IPS-NIHi11 (cell line): ENCODE results near the gene IQCF5.
"Not testable (repeated sequence)": the region's sequence is repeated elsewhere in the genome, so short reads cannot be mapped to it uniquely, and the experiment has no call there.

ENCODE experiments used
- DNase-seq: peaks from one replicate; pipeline ENCODE4 v3.0.0; 2012; ENCODE audit warnings: mixed read lengths, low spot score

IQCF5 gene

GRCh38 chr3:51875501-51875900, at the start of gene IQCF5:
IQCF5 (minus strand) TSS chr3:51875601; CDS start chr3:51875531, 70 bp downstream.
- no peak for DNase-seq

GRCh38 chr3:51921081-51921578, 45.7 kb upstream of the IQCF5 start:
- no peak for DNase-seq

GRCh38 chr3:51916418-51916817, 41.0 kb upstream of the IQCF5 start:
- no peak for DNase-seq

GRCh38 chr3:51908026-51908425, 32.6 kb upstream of the IQCF5 start:
- no peak for DNase-seq

GRCh38 chr3:51904034-51904823, 28.8 kb upstream of the IQCF5 start:
- no peak for DNase-seq

- DNase-seq: not testable (repeated sequence)
Observed at GRCh38 chr3:51902361-51902760, 27.0 kb upstream of the IQCF5 start.

GRCh38 chr3:51900043-51900442, 24.6 kb upstream of the IQCF5 start:
- not testable (repeated sequence) for DNase-seq

GRCh38 chr3:51897391-51897790, 22.0 kb upstream of the IQCF5 start:
- no peak for DNase-seq

- DNase-seq: no peak
Observed at GRCh38 chr3:51896607-51897305, 21.4 kb upstream of the IQCF5 start.

- no peak for DNase-seq
Observed at GRCh38 chr3:51894939-51895338, 19.5 kb upstream of the IQCF5 start.

GRCh38 chr3:51894391-51894790, 19.0 kb upstream of the IQCF5 start:
- DNase-seq: no peak

GRCh38 chr3:51891242-51892039, 16.0 kb upstream of the IQCF5 start:
- no peak for DNase-seq

GRCh38 chr3:51888463-51889105, 13.2 kb upstream of the IQCF5 start:
- no peak for DNase-seq

GRCh38 chr3:51887620-51888019, 12.2 kb upstream of the IQCF5 start:
- DNase-seq: no peak

GRCh38 chr3:51886447-51886846, 11.0 kb upstream of the IQCF5 start:
- no peak for DNase-seq

- DNase-seq: no peak
Observed at GRCh38 chr3:51879937-51880336, 4.5 kb upstream of the IQCF5 start.

- no peak for DNase-seq
Observed at GRCh38 chr3:51876186-51876585, 785 bp upstream of the IQCF5 start.

GRCh38 chr3:51874889-51875288, 512 bp downstream of the IQCF5 start:
- no peak for DNase-seq

- no peak for DNase-seq
Observed at GRCh38 chr3:51874411-51874810, 990 bp downstream of the IQCF5 start.

- DNase-seq: no peak
Observed at GRCh38 chr3:51873876-51874275, 1.5 kb downstream of the IQCF5 start.

GRCh38 chr3:51873253-51873766, 2.1 kb downstream of the IQCF5 start:
- no peak for DNase-seq

- DNase-seq: no peak
Observed at GRCh38 chr3:51869304-51869703, 6.1 kb downstream of the IQCF5 start.
